ENCODE measurements around the gene ZKSCAN5.
"Not testable (repeated sequence)": the region's sequence is repeated elsewhere in the genome, so short reads cannot be mapped to it uniquely, and the experiment has no call there.

The ZKSCAN5 gene

DNA sequence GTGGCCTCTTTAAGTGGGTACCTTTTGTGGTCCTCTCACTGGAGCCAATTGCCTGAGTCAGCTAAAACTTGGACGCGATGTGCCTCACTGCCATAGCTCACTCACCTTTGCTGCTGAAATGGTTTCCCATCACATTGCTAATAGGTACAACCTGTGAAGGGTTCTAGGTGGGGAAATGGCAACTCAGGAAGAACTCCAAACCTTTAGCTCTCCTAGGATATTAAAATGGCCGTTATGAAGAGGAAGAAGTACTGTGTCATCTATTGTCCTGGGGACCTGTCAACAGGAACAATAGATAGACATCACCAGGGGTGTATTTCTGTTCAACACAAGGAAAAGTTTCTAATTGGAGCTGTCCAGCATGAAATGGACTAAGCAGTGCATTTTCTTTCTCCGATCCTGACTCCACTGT lies 52.7 kb downstream of the ZKSCAN5 start:
- DNase-seq = no peak

DNA sequence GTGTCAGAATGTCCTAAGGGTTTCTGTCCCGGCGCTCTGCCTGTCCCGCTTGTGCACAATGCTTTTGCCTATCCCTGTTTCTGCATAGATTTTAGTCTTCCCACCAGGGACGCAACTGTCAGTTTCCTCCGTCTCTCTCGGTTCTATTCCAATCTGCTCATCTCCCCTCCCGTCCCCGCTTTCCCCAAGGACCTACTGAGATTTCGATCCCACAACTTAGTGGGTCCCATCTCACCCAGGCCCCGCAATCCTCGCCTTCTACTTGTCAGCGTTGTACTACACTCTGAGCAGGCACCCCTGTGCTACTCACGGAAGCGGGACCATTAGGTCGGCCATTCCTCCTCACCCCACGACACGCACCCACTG lies 53.5 kb downstream of the ZKSCAN5 start:
- DNase-seq = no peak

- peak; percentile 66 for DNase-seq
Observed at GRCh38 chr7:99558306-99559174, 54.1 kb downstream of the ZKSCAN5 start, which contains the start of gene ZNF655. TSS of gene ZNF655 (plus strand) at chr7:99558642. CDS start at chr7:99560560, 1,918 bp downstream.

DNA sequence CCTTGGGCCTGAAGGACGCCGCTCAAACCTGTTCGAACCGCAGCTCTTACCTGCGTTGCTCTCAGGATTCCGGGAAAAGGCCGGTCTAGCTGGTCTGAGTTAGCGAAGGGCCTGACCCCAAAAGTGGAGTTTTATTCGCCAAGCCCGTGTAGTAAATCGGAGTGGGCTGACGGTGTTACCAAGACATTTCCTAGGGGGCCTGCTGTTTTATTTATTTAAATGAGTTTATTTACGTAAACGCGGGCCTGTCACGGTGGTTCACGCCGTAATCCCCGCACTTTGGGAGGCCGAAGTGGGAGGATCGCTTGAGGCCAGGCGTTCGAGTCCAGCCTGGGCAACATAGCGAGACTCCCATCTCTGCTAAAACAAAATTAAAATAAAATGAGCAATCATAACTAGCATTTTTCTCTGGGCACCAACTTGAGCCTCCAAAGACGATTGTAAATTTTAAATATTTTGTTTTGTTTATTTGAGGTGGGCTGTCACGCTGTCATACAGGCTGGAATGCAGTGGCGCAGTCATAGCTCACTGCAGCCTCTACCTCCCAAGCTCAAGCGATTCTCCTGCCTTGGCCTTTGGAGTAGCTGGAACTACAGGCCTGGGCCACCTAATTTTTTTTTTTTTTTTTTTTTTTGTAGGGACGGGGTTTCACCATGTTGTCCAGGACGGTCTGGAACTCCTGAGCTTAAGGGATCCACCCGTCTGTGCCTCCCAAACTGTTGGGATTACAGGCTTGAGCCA lies 54.9 kb downstream of the ZKSCAN5 start:
- no peak for DNase-seq

GRCh38 chr7:99560834-99561736 lies 56.6 kb downstream of the ZKSCAN5 start:
- no peak for DNase-seq

- DNase-seq = no peak
Observed at GRCh38 chr7:99561737-99562051, 57.2 kb downstream of the ZKSCAN5 start.

- DNase-seq = no peak
Observed at GRCh38 chr7:99562114-99562784, 57.8 kb downstream of the ZKSCAN5 start.

- DNase-seq = no peak
Observed at GRCh38 chr7:99562832-99563231, 58.4 kb downstream of the ZKSCAN5 start.

DNA sequence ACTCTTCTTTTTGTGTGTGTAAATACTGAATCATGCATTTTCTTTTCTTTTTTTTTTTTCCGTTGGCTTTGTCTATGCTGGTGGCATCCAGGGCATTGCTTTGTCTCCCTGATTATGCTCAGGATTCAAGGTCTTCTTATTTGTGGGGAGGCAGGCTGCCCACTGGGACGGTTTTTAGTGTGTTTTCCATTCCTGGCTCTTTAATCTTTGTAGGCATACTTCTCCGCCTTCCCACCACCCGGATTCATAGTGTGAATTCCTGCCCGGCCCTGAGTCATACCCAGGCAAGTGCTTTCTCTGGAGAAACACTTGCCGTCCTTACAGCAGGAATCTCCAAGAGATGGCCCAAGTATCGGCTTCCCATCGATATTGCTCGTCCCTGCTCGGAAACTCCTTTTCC lies 59.2 kb downstream of the ZKSCAN5 start:
- no peak for DNase-seq

- DNase-seq = not testable (repeated sequence)
Observed at GRCh38 chr7:99568770-99569169, 64.3 kb downstream of the ZKSCAN5 start.

- DNase-seq = no peak
Observed at GRCh38 chr7:99571768-99572167, 67.3 kb downstream of the ZKSCAN5 start.

- no peak for DNase-seq
Observed at GRCh38 chr7:99573257-99573656, 68.8 kb downstream of the ZKSCAN5 start.

DNA sequence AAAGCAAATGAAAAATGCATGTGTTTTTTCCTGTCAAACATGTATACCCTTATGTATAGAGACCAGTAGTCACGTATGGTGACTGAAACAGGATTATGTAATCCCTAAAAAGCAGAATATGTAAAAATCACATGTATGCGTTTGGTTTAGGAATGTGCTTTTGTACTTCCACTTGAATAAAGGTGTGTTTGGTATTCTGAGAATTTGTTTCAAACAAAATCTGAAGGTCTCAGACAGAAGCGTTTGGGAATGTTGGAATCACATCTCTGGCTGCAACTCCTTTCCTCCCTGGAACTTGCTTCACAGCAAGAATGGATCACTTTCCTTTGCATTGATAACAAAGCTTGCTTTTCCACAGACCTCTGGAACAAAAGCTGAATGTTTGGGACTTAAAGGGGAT lies 71.8 kb downstream of the ZKSCAN5 start:
- DNase-seq = no peak

DNA sequence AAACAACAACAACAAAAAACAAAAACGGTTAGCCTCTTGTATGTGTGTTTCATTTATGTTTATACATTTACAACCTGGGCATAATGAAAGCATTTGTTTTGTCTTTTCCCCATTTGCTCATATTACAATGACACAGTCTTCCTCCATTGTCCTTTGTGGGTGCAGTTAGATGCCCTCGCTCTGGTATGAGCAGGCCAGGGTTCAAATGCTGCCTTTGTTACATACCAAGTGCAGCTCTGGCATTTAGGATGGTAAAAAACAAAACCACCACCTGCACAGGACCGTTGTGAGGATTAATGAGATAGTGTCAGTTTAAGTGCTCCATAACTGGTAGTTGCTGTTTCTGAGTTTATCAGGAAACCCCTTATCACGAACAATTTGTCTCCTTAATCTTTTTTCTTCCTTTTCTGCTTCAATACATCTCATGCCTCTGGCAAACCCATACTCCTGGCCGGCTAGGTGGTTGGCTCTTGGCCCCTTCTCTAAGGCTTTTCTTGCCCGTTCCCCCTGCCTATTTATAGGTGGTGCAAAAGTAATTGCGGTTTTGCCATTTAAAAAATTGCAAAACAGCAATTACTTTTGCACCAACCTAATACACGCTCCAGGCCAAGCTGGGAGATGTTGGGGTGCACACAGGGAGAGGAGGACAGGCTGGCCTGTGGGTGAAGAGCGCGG lies 75.0 kb downstream of the ZKSCAN5 start:
- DNase-seq = no peak

DNA sequence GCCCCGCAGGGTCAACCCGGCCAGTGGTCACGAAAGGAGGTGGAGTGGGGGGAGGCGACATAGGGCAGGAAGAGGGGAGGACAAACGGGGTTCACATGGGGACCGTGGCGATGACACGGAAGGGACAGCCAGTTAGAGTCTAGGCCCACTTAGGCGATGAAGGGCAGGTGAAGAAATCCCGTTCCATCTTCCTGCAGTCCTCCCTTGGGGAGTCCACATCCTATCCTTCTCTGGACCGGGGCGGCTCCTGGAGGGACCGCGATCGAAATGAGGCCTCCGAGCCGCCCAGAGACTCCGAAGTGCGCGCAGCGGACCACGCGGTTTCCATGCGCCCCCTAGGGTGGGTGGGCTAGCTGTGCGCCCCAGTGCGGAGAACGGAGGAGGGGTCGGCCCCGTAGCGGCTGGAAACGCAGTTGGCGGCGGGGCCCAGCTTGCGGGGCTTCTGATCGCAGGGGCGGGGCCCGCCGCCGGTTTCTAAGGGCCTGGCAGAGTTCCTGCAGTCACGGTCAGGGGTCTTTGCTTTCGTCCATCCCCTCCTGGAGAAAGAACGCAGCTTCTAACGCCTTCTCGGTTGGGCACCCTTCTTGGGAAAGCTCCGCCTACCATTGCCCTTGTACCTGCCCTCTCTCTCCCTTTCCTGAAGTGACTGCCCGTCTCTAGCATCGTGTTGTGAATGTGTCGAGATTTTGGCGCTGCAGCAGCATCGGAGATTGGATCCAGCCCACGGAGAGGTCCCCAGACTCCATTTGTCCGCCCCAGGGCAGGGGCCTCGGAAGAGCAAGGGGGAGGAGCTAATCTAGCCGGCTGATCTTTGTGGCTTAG lies 75.7 kb downstream of the ZKSCAN5 start:
- DNase-seq = peak; percentile 41

- DNase-seq = not testable (repeated sequence)
Observed at GRCh38 chr7:99580778-99581332, 76.4 kb downstream of the ZKSCAN5 start.
